Aortic smooth muscle cell (primary cell): ENCODE data around the gene RAE1. TPM values are rescaled to one million over a fixed set of nuclear protein-coding genes. Genes with fewer than 3 reads are reported as not detected.

Source experiments
- total RNA-seq: library from RNA; depleted of rRNA; stranded (reverse); fragments of >200 nt; gene quantifications from 2 replicates; pipeline ENCODE4 v1.2.3, GENCODE V29; 2014

RAE1 gene, protein sequence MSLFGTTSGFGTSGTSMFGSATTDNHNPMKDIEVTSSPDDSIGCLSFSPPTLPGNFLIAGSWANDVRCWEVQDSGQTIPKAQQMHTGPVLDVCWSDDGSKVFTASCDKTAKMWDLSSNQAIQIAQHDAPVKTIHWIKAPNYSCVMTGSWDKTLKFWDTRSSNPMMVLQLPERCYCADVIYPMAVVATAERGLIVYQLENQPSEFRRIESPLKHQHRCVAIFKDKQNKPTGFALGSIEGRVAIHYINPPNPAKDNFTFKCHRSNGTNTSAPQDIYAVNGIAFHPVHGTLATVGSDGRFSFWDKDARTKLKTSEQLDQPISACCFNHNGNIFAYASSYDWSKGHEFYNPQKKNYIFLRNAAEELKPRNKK
- total RNA-seq: 25.2 and 25.8 TPM in 2 replicates

DNA sequence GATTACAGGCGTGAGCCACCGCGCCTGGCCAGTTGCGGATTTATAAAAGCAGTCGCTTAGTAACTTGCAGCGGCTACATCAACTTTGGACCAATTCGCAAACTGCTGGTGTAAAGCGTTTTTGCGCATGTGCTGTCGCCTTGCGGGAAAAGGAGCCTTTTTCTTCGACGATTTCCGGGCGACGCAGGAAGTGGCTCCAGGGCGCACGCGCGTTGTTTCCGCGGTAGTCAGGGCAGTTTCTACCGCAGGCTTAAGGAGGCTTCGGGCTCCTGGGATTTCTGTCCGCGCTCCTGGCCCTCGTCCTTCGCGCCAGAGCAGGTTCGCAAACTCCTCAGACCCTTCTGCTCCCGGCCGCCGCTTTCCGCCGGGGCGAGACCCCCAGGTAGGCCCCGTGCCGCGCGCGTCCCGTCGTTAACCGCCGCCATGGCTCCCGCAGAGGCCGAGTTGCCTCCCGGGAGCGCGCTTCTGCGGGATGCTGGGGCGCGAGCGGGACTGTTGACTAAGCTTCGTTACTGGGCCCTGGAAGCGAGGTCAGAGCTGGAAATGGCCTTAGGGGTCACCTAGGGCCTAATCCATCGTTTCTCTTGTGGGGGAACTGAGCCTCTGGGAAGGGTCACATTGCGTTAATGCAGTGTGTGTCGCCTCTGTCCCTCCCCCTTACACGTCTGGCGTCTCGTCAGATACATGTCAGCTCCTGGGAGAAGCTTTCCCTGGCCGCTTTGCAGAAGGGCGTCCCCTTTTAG lies at the start of gene RAE1:
Gene RAE1, plus strand, starts transcription at position 214 of the 742 bp plus-strand sequence. CDS start 2,784 bp downstream, outside the sequence.

DNA sequence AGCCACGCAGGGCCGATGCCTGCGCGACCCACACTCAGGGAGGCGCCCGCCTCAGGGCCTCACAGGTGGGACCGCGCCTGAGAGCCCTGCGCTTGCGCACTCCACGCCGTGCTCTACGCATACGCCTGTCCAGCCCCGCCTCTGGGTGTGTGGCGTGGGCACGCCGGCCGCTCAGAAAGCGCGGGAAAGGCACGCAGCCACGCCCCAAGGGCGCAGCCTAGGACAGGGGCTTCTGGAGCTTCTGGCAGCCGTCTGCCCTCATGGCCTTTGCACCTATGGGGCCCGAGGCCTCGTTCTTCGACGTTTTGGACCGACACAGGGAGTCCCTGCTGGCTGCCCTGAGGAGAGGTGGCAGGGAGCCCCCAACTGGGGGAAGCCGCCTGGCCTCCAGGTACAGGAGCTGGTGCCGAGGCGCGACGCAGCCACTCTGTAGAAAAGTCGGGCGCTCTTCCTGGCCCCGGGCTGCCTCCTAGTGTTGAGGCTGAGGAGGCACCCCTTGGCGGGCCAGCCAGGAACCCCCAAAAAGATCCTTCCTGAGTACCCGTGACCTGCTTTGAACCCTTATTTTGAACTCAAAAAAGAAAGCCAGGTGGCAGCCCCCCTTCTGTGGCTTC lies 21.3 kb upstream of the RAE1 start, which contains the start of gene SPO11:
Gene SPO11, plus strand, starts transcription at position 196 of the 614 bp plus-strand sequence. Its CDS starts 65 bp downstream, at position 261.

GRCh38 chr20:57390604-57391438 lies 39.8 kb downstream of the RAE1 start, which contains the start of gene RBM38:
Gene RBM38 (plus strand): TSS chr20:57391396. CDS start chr20:57391582, 186 bp downstream.

Other genes starting within 250 kb of the RAE1 start
- gene BMP7, start 84.6 kb upstream of the RAE1 start, total RNA-seq: not detected in 2 replicates
- not detected in 2 replicates for gene SPO11, start 21.5 kb upstream of the RAE1 start, total RNA-seq
- 3.7 TPM in 2 replicates for gene RBM38, start 40.1 kb downstream of the RAE1 start, total RNA-seq
- not detected in 2 replicates for gene CTCFL, start 173.9 kb downstream of the RAE1 start, total RNA-seq
- not detected in 2 replicates for gene PCK1, start 209.9 kb downstream of the RAE1 start, total RNA-seq